Hepatocyte (in vitro differentiated cells): Measurements from ENCODE around the gene ORC3. TPM values are rescaled to one million over a fixed set of nuclear protein-coding genes. Genes with fewer than 3 reads are reported as not detected.
"Not testable (repeated sequence)": the region's sequence is repeated elsewhere in the genome, so short reads cannot be mapped to it uniquely, and the experiment has no call there.

Source experiments
- DNase-seq: peaks from one replicate; pipeline ENCODE4 v3.0.0-alpha.2; 2016; ENCODE audit warnings: low spot score
- H2AFZ ChIP-seq: fragments of 200-600 bp; sonication (generic); 2 replicates; pipeline ENCODE4 v1.6.0; 2016; ENCODE audit warnings: antibody characterized with exemption, mild to moderate bottlenecking
- H3K27ac ChIP-seq: fragments of 200-600 bp; sonication (generic); 2 replicates; pipeline ENCODE4 v1.5.1; 2016; ENCODE audit warnings: mild to moderate bottlenecking
- H3K27me3 ChIP-seq: fragments of 200-600 bp; sonication (generic); 2 replicates; pipeline ENCODE4 v1.6.1; 2016
- H3K36me3 ChIP-seq: fragments of 200-600 bp; sonication (generic); replicated peaks from 2 replicates; pipeline ENCODE4 v1.5.1; 2016; ENCODE audit warnings: low read depth; ENCODE audit not compliant: insufficient read depth
- H3K4me1 ChIP-seq: fragments of 200-600 bp; sonication (generic); 2 replicates; pipeline ENCODE4 v1.5.1; 2016; ENCODE audit warnings: mild to moderate bottlenecking, moderate library complexity; ENCODE audit not compliant: insufficient read depth
- H3K4me2 ChIP-seq: fragments of 200-600 bp; sonication (generic); 2 replicates; pipeline ENCODE4 v1.6.0; 2016
- H3K4me3 ChIP-seq: fragments of 200-600 bp; sonication (generic); 2 replicates; pipeline ENCODE4 v1.5.1; 2016; ENCODE audit warnings: mild to moderate bottlenecking
- H3K79me2 ChIP-seq: fragments of 200-600 bp; sonication (generic); 2 replicates; pipeline ENCODE4 v1.6.0; 2017; ENCODE audit warnings: mild to moderate bottlenecking
- H3K9me2 ChIP-seq: fragments of 200-600 bp; sonication (generic); replicated peaks from 2 replicates; pipeline ENCODE4 v1.6.0; 2017; ENCODE audit warnings: mild to moderate bottlenecking; ENCODE audit not compliant: insufficient read depth
- H3K9me3 ChIP-seq: fragments of 200-600 bp; sonication (generic); 2 replicates; pipeline ENCODE4 v1.5.1; 2016; ENCODE audit warnings: low read depth, mild to moderate bottlenecking
- H4K20me1 ChIP-seq: fragments of 200-600 bp; sonication (generic); 2 replicates; pipeline ENCODE4 v1.6.0; 2016; ENCODE audit warnings: mild to moderate bottlenecking; ENCODE audit not compliant: insufficient read depth, poor library complexity, severe bottlenecking
- EZH2 ChIP-seq: fragments of 200-600 bp; sonication (generic); IDR thresholded peaks from 2 replicates; pipeline ENCODE4 v1.6.1; 2016; ENCODE audit warnings: antibody characterized with exemption, mild to moderate bottlenecking, borderline replicate concordance
- EZH2phosphoT487 ChIP-seq: fragments of 200-600 bp; sonication (generic); IDR thresholded peaks from one replicate; pipeline ENCODE4 v1.6.1; 2018; ENCODE audit warnings: antibody characterized with exemption, mild to moderate bottlenecking, low read depth, moderate library complexity; ENCODE audit not compliant: unreplicated experiment, severe bottlenecking
- WGBS: methylation state at CpG from one replicate; pipeline ENCODE4 v1.1.6; 2016; ENCODE audit warnings: low lambda C conversion rate; ENCODE audit errors: missing lambda C conversion rate; 5-methylcytosine and 5-hydroxymethylcytosine counted together
- polyA plus RNA-seq: library from polyadenylated mRNA; unstranded; fragments of >200 nt; fragmentation: Nextera tagmentation; extraction: Ambion mirVana; gene quantifications from 2 replicates; pipeline ENCODE4 v1.2.1, GENCODE V29; 2016
- total RNA-seq: library from RNA; depleted of rRNA; stranded (reverse); fragments of >200 nt; gene quantifications from 2 replicates; pipeline ENCODE4 v1.2.3, GENCODE V29; 2014
- TF ChIP-seq, protein P1 (sequence below): fragments of 200-600 bp; sonication (generic); IDR thresholded peaks from 2 replicates; pipeline ENCODE4 v1.5.1; 2016; ENCODE audit warnings: antibody characterized with exemption, mild to moderate bottlenecking; ENCODE audit not compliant: poor library complexity

Gene ORC3
- total and polyA plus RNA-seq, 2 experiments from 2014 or later: 19.6 to 24.2 TPM

DNA sequence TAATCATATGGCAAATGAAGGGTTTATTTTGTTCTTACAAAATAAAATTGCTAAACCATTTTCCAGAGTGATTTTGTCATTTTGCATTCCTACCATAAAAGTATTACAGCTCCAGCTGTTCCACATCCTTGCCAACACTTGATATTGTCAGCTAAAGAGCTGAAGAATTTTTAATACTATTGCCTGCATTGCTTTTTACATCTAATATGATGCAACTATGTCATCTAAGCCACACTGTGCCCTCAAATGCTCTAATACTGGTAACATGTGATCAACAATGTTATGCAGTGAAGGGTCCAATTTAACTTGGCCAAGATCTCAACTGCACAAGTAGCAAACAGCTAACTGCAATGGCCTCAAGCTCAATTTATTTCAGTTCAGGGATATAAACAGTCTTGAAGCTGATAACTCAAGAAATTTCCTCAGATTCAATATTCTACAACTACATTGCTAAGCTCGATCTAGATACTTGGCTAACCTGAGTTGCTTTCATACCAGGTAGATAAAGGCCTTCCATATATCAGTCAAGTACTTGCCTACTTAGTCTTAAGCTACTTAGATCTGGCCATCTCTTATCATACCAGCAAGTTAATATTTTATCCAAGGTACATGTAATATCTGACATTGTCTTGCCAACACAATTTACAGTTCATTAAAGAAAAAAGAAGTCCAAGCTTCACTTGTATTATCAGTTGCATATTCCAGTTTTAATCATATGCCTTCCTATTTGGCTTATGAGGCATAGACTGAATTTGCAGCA is 95.1 kb downstream of the ORC3 start:
- Histone ChIP-seq H3K4me1 (peaks cover 2% of the 10 kb centered on the region), H3K9me3 (no peaks in the 10 kb centered on the region), H3K4me2 (peak overlapping the region; percentile 9), H3K4me3 (no peak overlapping the region), H2AFZ (no peak overlapping the region), H4K20me1 (peaks cover 77% of the 10 kb centered on the region), H3K9me2 (no peaks in the 10 kb centered on the region), H3K27me3 (no peaks in the 10 kb centered on the region), H3K79me2 (peaks cover 100% of the 10 kb centered on the region), H3K36me3 (no peaks in the 10 kb centered on the region), H3K27ac (peak overlapping the region; percentile 10)
- 81% methylated on average over 1 of the region's 1 CpG for whole genome bisulfite sequencing
- no peak for DNase-seq
- TF ChIP-seq, protein P1, sequence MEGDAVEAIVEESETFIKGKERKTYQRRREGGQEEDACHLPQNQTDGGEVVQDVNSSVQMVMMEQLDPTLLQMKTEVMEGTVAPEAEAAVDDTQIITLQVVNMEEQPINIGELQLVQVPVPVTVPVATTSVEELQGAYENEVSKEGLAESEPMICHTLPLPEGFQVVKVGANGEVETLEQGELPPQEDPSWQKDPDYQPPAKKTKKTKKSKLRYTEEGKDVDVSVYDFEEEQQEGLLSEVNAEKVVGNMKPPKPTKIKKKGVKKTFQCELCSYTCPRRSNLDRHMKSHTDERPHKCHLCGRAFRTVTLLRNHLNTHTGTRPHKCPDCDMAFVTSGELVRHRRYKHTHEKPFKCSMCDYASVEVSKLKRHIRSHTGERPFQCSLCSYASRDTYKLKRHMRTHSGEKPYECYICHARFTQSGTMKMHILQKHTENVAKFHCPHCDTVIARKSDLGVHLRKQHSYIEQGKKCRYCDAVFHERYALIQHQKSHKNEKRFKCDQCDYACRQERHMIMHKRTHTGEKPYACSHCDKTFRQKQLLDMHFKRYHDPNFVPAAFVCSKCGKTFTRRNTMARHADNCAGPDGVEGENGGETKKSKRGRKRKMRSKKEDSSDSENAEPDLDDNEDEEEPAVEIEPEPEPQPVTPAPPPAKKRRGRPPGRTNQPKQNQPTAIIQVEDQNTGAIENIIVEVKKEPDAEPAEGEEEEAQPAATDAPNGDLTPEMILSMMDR: no peak
- no peak for TF ChIP-seq EZH2
- TF ChIP-seq EZH2phosphoT487: no peak

DNA sequence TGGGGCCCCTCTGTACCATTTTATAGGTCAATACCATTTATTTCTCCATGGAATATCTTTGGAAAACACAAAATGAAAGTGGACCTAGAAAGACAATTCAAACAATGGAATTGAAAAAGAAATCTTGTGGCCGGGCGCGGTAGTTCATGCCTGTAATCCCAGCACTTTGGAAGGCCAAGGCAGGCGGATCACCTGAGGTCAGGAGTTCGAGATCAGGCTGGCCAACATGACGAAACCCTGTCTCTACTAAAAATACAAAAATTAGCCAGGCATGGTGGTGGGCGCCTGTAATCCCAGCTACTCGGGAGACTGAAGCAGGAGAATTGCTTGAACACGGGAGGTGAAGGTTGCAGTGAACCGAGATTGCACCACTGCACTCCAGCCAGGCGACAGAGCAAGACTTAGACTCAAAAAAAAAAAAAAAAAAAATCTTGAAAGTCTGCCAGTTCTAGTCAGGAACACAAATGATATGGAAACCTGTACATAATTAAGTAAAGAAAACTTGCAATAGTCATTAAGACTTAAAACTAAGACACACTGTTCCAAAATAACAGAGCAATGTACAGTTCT is 96.8 kb downstream of the ORC3 start:
- H3K9me2 ChIP-seq, H2AFZ ChIP-seq, DNase-seq, H3K9me3 ChIP-seq, H3K4me1 ChIP-seq, H3K27me3 ChIP-seq, H3K4me2 ChIP-seq, H3K27ac ChIP-seq, H3K36me3 ChIP-seq, H3K4me3 ChIP-seq: not testable (repeated sequence)
- 93% methylated on average over 11 of the region's 11 CpGs for whole genome bisulfite sequencing
- peaks cover 87% of the 10 kb centered on the region for H4K20me1 ChIP-seq
- peaks cover 100% of the 10 kb centered on the region for H3K79me2 ChIP-seq

DNA sequence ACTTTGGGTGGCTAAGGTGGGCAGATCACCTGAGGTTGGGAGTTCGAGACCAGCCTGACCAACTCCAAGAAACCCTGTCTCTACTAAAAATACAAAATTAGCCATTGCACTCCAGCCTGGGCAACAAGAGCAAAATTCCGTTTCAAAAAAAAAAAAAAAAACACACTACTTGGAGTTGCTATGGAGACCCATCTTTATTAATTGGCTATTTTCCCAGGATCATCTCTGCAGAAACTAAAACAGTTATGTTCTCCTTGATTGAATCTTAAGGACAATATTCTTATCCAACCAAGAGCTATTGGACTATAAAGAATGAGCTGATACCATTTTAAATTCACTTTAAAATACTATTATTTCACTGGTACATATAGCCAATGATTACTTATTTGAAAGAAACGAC is 97.4 kb downstream of the ORC3 start:
- WGBS: 92% methylated on average over 3 of the region's 3 CpGs
- H3K9me2 ChIP-seq: no peaks in the 10 kb centered on the region
- no peak for DNase-seq

DNA sequence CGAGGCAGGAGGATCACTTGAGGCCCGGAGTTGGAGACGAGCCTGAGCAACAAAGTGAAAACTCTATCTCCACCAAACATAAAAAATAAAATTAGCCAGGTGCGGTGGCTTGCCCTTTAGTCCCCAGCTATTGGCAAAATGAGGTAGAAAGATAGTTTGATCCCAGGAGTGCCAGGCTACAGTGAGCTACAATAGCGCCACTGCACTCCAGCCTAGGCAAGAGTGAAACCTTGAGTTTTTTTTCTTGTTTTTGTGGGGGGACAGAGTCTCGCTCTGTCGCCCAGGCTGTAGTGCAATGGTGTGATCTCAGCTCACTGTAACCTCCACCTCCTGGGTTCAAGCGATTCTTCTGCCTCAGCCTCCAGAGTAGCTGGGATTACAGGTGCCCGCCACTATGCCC is 98.0 kb downstream of the ORC3 start:
- not testable (repeated sequence) for H3K9me2 ChIP-seq, H3K9me3 ChIP-seq, H3K4me1 ChIP-seq, H3K27me3 ChIP-seq, H3K27ac ChIP-seq, DNase-seq, H3K4me2 ChIP-seq, H2AFZ ChIP-seq, H3K4me3 ChIP-seq, H3K36me3 ChIP-seq
- H3K79me2 ChIP-seq: peaks cover 100% of the 10 kb centered on the region
- H4K20me1 ChIP-seq: peaks cover 86% of the 10 kb centered on the region
- WGBS: 94% methylated on average over 9 of the region's 9 CpGs

More for the DNA sequence above, 97.4 kb downstream of the ORC3 start:
- Histone ChIP-seq H3K36me3 (no peaks in the 10 kb centered on the region), H3K4me1 (peaks cover 2% of the 10 kb centered on the region), H4K20me1 (peaks cover 86% of the 10 kb centered on the region), H3K79me2 (peaks cover 100% of the 10 kb centered on the region), H3K27me3 (no peaks in the 10 kb centered on the region), H3K4me3 (no peak overlapping the region), H3K4me2 (no peak overlapping the region), H2AFZ (no peak overlapping the region), H3K27ac (no peak overlapping the region), H3K9me3 (no peaks in the 10 kb centered on the region)
- TF ChIP-seq, protein P1: no peak
- TF ChIP-seq EZH2: no peak
- no peak for TF ChIP-seq EZH2phosphoT487
